ENCODE data around the gene DCTN4.

Gene DCTN4

DNA sequence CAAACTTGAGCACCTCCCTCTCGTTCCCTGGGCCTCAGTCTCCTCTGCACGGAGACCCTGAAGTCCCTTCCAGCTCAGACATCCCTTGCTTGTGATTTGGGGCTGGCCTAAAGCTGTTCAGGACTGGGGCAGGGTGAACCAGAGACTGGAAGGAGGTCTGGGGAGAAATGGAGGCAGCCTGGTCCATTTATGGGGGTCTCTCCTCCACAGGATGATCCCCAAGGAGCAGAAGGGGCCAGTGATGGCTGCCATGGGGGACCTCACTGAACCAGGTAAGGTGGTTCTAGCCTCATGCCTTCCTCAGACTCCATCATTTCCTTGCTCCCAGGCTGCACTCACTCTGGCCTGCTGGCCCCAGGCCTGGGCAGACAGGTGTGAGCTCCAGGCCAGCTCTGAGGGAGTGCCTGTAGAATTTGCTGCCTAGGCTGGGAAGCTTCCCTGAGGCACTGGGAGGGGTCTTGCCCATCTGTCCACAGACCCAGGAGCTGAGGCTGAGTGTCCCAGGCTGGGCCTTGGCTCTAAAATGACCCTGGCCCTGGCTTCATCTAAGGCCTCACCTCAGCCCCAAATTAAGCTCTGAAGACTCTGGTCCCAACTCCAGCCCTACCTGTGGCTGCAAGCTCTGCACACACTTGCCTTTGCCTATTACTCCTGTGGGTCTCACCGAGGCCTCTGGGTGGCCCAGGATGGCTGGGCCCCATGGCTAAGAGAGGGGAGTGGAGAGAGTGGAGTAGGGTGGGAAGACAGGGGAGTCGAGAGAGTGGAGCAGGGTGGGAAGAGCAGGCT, 95.9 kb downstream of the DCTN4 start:
- DNase-seq, result no peak

GRCh38 chr5:150661821-150662596, 96.8 kb downstream of the DCTN4 start:
- no peak for DNase-seq

- DNase-seq, result no peak
These were observed 97.7 kb downstream of the DCTN4 start, which contains the start of gene MYOZ3 for GRCh38 chr5:150661086-150661485. Gene MYOZ3, plus strand, starts transcription at chr5:150661251. Its CDS starts 1,691 bp downstream, at chr5:150662942.

DNA sequence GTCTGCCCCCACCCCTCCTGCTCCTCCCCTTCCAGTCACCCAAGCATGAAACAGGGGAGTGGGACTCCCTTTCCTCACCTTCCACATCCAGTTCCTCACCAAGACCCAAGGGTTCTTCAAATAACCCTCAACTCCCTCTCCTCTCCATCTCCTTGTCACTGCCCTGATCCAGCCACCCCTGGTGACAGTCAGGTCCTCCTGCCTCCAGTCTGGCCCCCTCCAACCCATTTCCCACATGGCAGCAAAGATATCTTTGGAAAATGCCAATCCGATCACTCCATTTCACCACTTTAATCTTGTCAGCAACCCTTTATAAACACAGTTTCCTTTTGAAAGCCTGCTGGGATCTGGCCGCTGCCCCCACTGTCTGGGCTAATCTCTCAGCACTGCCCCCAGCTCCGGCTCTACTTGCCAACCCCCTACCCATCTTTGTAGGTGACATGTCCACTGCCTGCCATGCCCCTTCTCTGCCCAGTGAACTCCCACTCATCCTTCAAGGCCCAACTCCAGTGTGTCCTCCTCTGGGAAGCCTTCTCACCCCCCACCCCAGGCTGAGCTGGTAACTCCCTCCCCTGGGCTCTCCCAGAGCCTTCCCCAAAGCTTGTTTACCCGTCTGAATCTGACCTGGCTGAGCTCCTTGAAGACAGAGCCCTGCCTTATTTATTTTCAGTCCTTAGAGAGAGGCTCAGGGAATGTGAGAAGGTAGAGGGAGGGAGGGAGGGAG, 98.5 kb downstream of the DCTN4 start:
- no peak for DNase-seq

GRCh38 chr5:150659360-150660107, 99.3 kb downstream of the DCTN4 start:
- DNase-seq, result no peak

DNA sequence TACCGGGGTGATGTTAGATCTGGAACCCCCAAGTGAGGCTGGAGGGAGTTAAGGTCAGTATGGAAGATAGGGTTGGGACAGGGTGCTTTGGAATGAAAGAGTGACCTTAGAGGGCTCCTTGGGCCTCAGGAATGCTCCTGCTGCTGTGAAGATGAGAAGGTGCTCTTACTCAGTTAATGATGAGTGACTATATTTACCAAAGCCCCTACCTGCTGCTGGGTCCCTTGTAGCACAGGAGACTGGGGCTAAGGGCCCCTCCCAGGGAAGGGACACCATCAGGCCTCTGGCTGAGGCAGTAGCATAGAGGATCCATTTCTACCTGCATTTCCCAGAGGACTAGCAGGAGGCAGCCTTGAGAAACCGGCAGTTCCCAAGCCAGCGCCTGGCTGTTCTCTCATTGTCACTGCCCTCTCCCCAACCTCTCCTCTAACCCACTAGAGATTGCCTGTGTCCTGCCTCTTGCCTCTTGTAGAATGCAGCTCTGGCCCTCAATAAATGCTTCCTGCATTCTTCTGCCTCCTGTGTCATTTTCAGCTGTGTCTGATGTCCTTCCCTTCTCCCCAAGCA, 100.0 kb downstream of the DCTN4 start:
- no peak for DNase-seq
